Tibial nerve (tissue), 3 donors: Measurements from ENCODE around the gene MAP4K2.

ENCODE experiments used
- POLR2A ChIP-seq, 2 donors: fragments of 450-650 bp; IDR thresholded peaks; one replicate each; pipeline ENCODE4 v1.6.1; 2017; ENCODE audit warnings: antibody characterized with exemption in 2 of 2, mild to moderate bottlenecking in 2 of 2, moderate library complexity in 2 of 2
- TF ChIP-seq, protein P1 (sequence below), 5 experiments: fragments of 200-600 bp in 3 of 5; fragments of 450-650 bp in 2 of 5; sonication (generic) in 3 of 5; IDR thresholded peaks; one replicate each; pipeline ENCODE4 v1.5.1; 2016 to 2019; ENCODE audit warnings: antibody characterized with exemption in 5 of 5, mild to moderate bottlenecking in 3 of 5, moderate library complexity in 2 of 5

DNA sequence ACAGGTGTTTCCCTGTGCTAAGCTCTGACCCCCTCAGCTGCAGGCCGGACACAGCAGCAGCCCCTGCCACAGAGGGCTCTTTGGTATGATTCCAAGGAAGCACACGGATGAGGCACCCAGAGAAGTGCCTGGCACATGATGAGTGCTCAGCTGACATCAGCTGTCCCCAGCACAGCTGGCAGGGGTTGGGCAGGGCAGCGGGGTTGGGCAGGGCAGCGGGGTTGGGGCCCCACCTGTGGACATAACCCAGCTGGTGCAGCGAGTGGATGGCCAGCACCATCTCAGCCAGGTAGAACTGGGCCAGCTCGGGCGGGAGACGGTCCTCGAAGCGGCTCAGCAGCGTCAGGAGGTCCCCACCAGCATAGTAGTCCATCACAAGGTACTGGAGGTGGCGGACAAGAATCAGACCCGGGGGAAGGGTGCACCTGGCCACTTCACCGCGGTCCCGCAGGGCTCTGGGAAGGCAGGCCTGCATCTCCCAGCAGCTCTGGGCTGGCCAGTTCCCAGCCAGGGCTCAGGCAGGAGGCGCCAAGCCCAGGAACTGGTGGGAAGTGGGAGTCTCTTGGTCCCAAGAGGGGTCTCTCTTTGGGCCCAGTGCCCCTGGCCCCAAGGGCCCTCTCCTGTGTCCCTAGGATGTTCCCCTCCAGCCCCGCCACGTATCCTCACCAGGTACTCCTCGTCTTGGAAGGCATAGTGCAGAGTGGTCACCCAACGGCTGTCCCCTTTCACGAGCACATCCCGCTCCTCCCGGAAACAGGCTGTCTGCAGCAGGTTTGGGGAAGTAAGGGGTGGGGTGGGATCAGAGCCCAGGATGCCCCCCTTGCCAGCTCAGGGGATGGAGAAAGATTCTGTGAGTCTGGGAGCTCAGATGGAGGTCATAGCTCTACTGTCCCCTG is 37.1 kb upstream of the MAP4K2 start:
- TF ChIP-seq, protein P1, sequence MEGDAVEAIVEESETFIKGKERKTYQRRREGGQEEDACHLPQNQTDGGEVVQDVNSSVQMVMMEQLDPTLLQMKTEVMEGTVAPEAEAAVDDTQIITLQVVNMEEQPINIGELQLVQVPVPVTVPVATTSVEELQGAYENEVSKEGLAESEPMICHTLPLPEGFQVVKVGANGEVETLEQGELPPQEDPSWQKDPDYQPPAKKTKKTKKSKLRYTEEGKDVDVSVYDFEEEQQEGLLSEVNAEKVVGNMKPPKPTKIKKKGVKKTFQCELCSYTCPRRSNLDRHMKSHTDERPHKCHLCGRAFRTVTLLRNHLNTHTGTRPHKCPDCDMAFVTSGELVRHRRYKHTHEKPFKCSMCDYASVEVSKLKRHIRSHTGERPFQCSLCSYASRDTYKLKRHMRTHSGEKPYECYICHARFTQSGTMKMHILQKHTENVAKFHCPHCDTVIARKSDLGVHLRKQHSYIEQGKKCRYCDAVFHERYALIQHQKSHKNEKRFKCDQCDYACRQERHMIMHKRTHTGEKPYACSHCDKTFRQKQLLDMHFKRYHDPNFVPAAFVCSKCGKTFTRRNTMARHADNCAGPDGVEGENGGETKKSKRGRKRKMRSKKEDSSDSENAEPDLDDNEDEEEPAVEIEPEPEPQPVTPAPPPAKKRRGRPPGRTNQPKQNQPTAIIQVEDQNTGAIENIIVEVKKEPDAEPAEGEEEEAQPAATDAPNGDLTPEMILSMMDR (IDR thresholded peaks at IDR 0.05), result no peak
- no peak for TF ChIP-seq POLR2A (IDR thresholded peaks at IDR 0.05)
